ENCODE results near the gene GPR75. TPM values are rescaled to one million over a fixed set of nuclear protein-coding genes. Genes with fewer than 3 reads are reported as not detected.

GPR75 gene
- total and polyA plus RNA-seq, 2 experiments from 2014 or later, result 0.34 to 4.1 TPM

DNA sequence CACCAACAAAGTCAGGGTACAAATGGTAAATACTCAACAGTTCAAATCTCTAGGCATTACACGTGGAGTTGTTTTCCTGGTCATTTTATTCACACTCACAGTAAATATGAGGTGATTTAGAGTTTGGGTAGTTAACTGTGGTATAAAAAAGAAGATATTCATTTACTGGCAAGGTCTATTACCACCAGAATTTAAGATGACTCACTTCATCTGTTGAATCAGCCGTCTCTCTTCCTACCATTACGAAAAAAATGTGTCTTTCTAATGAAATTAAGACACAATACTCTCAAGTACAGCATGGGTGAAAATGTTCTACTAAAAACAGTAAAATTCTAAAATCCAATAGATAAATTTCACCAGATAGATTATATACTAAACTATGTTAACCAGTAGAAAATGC lies 21.0 kb upstream of the GPR75 start:
- H3K36me3 ChIP-seq (ENCODE audit: insufficient read depth), result peaks cover 35% of the 10 kb centered on the region; the same call in 1 of the 2 replicates
- no peaks in the 10 kb centered on the region for H3K79me2 ChIP-seq (replicated peaks; ENCODE audit: insufficient read depth)
- H3K4me2 ChIP-seq, result no peak overlapping the region
- H3K27me3 ChIP-seq (ENCODE audit: insufficient read depth), result no peaks in the 10 kb centered on the region
- Mint-ChIP-seq H3K4me1 (peaks cover 22% of the 10 kb centered on the region), H3K27me3 (ENCODE audit: insufficient read depth, low read depth, poor library complexity) (no peaks in the 10 kb centered on the region), H3K9me3 (no peaks in the 10 kb centered on the region), H3K27ac (no peak overlapping the region), H3K36me3 (ENCODE audit: low read depth) (peaks cover 61% of the 10 kb centered on the region), H3K4me3 (no peak overlapping the region)
- DNase-seq (ENCODE audit: low spot score), result no peak
- ATAC-seq, result no peak
- no peak overlapping the region for H3K4me3 ChIP-seq
- no peaks in the 10 kb centered on the region for H3F3A ChIP-seq (replicated peaks; ENCODE audit: low read depth)
- TF ChIP-seq ZNF462 (CRISPR knock-in tag; IDR thresholded peaks at IDR 0.05) (no peak), ZNF114 (CRISPR knock-in tag; IDR thresholded peaks at IDR 0.05) (no peak), EZH2 (IDR thresholded peaks at IDR 0.05; ENCODE audit: low read depth, unreplicated experiment) (no peak), POLR2AphosphoS5 (IDR thresholded peaks at IDR 0.05; ENCODE audit: low read depth) (no peak), CREB1 (CRISPR knock-in tag; IDR thresholded peaks at IDR 0.05; ENCODE audit: low read depth) (no peak), EZH2phosphoT487 (IDR thresholded peaks at IDR 0.05; ENCODE audit: unreplicated experiment) (no peak), JUNB (IDR thresholded peaks at IDR 0.05; ENCODE audit: unreplicated experiment) (no peak), ETS1 (IDR thresholded peaks at IDR 0.05) (no peak), STAT1 (IDR thresholded peaks at IDR 0.05; ENCODE audit: unreplicated experiment) (no peak), NANOG (IDR thresholded peaks at IDR 0.05; ENCODE audit: borderline replicate concordance) (no peak), ZNF331 (CRISPR knock-in tag; IDR thresholded peaks at IDR 0.05; ENCODE audit: low read depth) (no peak), CTCF (conservative IDR thresholded peaks at IDR 0.05; ENCODE audit: low read depth in 2 of 2) (no peak)
- TF ChIP-seq, protein P1, sequence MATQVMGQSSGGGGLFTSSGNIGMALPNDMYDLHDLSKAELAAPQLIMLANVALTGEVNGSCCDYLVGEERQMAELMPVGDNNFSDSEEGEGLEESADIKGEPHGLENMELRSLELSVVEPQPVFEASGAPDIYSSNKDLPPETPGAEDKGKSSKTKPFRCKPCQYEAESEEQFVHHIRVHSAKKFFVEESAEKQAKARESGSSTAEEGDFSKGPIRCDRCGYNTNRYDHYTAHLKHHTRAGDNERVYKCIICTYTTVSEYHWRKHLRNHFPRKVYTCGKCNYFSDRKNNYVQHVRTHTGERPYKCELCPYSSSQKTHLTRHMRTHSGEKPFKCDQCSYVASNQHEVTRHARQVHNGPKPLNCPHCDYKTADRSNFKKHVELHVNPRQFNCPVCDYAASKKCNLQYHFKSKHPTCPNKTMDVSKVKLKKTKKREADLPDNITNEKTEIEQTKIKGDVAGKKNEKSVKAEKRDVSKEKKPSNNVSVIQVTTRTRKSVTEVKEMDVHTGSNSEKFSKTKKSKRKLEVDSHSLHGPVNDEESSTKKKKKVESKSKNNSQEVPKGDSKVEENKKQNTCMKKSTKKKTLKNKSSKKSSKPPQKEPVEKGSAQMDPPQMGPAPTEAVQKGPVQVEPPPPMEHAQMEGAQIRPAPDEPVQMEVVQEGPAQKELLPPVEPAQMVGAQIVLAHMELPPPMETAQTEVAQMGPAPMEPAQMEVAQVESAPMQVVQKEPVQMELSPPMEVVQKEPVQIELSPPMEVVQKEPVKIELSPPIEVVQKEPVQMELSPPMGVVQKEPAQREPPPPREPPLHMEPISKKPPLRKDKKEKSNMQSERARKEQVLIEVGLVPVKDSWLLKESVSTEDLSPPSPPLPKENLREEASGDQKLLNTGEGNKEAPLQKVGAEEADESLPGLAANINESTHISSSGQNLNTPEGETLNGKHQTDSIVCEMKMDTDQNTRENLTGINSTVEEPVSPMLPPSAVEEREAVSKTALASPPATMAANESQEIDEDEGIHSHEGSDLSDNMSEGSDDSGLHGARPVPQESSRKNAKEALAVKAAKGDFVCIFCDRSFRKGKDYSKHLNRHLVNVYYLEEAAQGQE (IDR thresholded peaks at IDR 0.05; ENCODE audit: unreplicated experiment), result no peak
- no peak overlapping the region for H3K27ac ChIP-seq (ENCODE audit: low read depth)
- no peaks in the 10 kb centered on the region for H4K20me1 ChIP-seq (replicated peaks; ENCODE audit: insufficient read depth)
- no peaks in the 10 kb centered on the region; the same call in 1 of the 2 replicates for H3K9me2 ChIP-seq (ENCODE audit: insufficient read depth)
- no peak overlapping the region for H2AFZ ChIP-seq
- H3K4me1 ChIP-seq (ENCODE audit: insufficient read depth), result peaks cover 11% of the 10 kb centered on the region; the same call in 1 of the 2 replicates

All from GM23338 (cell line).